Keratinocyte (primary cell): Measurements from ENCODE around the gene MED8.

ENCODE experiments used
- CTCF ChIP-seq, 3 experiments: IDR thresholded peaks in 1 of 3; conservative IDR thresholded peaks in 1 of 3; optimal IDR thresholded peaks in 1 of 3; 2 replicates in 2 of 3; 3 replicates in 1 of 3; pipeline versions ENCODE3 to v1.5.1; 2011; ENCODE audit warnings: low read length in 3 of 3, mild to moderate bottlenecking in 3 of 3, moderate library complexity in 2 of 3, control low read depth in 1 of 3, inconsistent platforms in 1 of 3; ENCODE audit not compliant: insufficient read depth in 2 of 3; ENCODE audit errors: extremely low read depth in 1 of 3
- EZH2 ChIP-seq: IDR thresholded peaks from one replicate; pipeline ENCODE4 v1.6.1; 2012; ENCODE audit warnings: inconsistent platforms, mild to moderate bottlenecking, low read length, moderate library complexity

DNA sequence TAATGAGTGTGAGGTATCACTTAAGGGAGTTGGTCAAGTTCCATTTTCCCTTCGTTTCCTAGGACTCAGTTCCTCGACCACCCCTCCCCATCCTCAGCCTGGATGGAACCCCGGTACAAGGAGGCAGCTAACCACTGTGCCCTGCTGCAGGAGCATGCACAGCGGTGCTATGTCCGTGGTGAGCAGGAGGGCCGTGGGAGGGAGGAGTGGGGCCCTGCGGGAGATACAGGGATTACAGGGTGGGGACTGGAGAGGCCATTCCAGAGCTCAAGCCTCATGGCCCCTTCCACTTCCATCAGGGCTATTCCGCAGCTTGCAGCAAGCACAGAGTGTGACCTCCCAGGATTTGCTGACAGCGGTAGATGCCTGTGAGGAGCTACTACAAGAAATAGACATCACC is 38.3 kb upstream of the MED8 start:
- TF ChIP-seq CTCF (optimal IDR thresholded peaks at IDR 0.05 in 1 of 3, IDR thresholded peaks at IDR 0.05 in 1 of 3, conservative IDR thresholded peaks at IDR 0.05 in 1 of 3; ENCODE audit: extremely low read depth in 1 of 3, insufficient read depth in 2 of 3, low read length in 3 of 3) (no peak), EZH2 (no peak)
